WERI-Rb-1 (cell line): ENCODE measurements around the gene ULK4.

ENCODE experiments used
- DNase-seq: peaks from one replicate; pipeline ENCODE4 v3.0.0-alpha.2; 2020
- H3K27ac ChIP-seq: fragments of 250-450 bp; sonication (Bioruptor Pico); 2 replicates; pipeline ENCODE4 v1.5.1; 2020; ENCODE audit warnings: mild to moderate bottlenecking, moderate library complexity
- H3K27me3 ChIP-seq: fragments of 250-450 bp; sonication (Bioruptor Pico); 2 replicates; pipeline ENCODE4 v1.5.1; 2021; ENCODE audit warnings: mild to moderate bottlenecking, low read depth, moderate library complexity; ENCODE audit not compliant: insufficient read depth, severe bottlenecking
- H3K36me3 ChIP-seq: fragments of 250-450 bp; sonication (Bioruptor Pico); 2 replicates; pipeline ENCODE4 v1.5.1; 2020; ENCODE audit warnings: mild to moderate bottlenecking, moderate library complexity
- H3K4me3 ChIP-seq: 2 replicates; pipeline ENCODE4 v1.5.1; 2011; ENCODE audit warnings: low read depth, mild to moderate bottlenecking, control low read depth, low read length
- H3K9me3 ChIP-seq: fragments of 250-450 bp; sonication (Bioruptor Pico); 2 replicates; pipeline ENCODE4 v1.5.1; 2021; ENCODE audit warnings: mild to moderate bottlenecking, moderate library complexity; ENCODE audit not compliant: severe bottlenecking
- TF ChIP-seq, protein P1 (sequence below): IDR thresholded peaks from 2 replicates; pipeline ENCODE4 v1.5.1; 2011; ENCODE audit warnings: low read depth, mild to moderate bottlenecking, control low read depth, inconsistent platforms, low read length

The ULK4 gene

DNA sequence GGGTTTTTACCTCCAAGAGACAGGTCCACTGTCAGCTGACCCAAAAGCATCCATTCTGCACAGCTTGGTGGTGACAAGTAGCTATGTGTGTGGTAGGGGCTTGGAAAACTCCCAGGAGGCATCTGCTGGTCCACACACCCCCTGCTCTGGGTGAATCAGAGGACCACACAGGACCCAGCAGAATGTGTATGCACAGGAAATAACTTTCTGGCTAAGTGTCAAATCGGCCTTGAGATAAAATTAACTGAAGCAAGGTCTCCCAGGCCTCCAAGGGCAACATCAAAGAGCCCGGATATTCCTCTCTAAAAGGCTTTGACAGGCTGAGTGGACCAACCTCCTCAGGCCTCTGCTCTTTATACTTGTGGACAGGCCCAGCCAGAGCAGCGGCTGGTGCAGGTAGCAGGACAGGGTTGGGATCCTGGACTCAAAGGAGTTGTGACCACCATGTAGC lies 696.1 kb downstream of the ULK4 start:
- Histone ChIP-seq H3K9me3 (no peaks in the 10 kb centered on the region), H3K4me3 (no peak overlapping the region), H3K27me3 (no peaks in the 10 kb centered on the region), H3K36me3 (no peaks in the 10 kb centered on the region), H3K27ac (no peak overlapping the region)
- TF ChIP-seq, protein P1, sequence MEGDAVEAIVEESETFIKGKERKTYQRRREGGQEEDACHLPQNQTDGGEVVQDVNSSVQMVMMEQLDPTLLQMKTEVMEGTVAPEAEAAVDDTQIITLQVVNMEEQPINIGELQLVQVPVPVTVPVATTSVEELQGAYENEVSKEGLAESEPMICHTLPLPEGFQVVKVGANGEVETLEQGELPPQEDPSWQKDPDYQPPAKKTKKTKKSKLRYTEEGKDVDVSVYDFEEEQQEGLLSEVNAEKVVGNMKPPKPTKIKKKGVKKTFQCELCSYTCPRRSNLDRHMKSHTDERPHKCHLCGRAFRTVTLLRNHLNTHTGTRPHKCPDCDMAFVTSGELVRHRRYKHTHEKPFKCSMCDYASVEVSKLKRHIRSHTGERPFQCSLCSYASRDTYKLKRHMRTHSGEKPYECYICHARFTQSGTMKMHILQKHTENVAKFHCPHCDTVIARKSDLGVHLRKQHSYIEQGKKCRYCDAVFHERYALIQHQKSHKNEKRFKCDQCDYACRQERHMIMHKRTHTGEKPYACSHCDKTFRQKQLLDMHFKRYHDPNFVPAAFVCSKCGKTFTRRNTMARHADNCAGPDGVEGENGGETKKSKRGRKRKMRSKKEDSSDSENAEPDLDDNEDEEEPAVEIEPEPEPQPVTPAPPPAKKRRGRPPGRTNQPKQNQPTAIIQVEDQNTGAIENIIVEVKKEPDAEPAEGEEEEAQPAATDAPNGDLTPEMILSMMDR: no peak
- DNase-seq: no peak

DNA sequence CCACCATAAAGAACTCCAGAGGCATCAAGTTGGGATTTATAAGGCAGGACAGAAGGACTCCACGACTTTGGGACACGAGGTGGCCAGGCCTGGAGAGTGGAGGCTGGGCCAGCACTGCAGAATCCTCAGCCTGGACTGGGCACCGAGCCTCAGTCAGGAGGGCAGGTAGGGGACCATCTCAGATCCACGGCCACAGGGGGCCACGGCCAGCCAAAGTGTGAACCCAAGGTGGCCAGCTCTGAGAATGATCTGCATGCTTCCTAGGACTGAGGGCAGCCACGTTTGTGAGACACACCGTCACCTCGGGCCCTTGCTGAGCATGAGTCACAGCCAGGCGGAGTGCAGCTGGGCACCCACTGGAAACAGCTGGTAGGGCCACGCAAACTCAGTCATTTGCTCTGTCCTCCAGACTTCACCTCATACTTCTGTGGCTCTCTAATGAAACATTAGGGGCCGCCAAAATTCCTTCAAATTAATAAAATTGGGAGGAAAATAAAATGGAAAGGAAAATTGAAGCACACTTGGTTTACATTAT lies 696.8 kb downstream of the ULK4 start:
- H3K27ac ChIP-seq: no peak overlapping the region
- H3K36me3 ChIP-seq: no peaks in the 10 kb centered on the region
- no peak overlapping the region for H3K4me3 ChIP-seq
- H3K27me3 ChIP-seq: no peaks in the 10 kb centered on the region
- DNase-seq: no peak
- TF ChIP-seq, protein P1: no peak
- no peaks in the 10 kb centered on the region for H3K9me3 ChIP-seq

DNA sequence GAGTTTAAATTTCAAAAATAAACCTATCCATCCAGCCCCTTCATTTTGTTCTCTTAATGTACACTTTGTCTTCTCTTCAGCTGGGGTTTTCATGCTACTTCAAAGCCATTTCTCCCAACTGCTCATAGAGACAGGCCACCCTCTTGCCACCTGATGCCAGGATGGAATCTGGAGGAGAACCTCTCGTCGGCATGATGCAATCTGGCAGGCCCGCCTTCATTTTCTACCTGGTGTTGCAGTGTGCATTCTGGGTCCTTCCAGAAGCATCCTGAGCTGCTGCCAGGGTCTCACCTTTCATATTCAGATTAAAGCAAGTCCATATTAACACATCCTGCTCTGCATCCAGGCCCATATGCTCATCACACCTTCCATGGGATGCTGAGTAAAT lies 701.8 kb downstream of the ULK4 start:
- Histone ChIP-seq H3K4me3 (no peak overlapping the region), H3K27ac (no peak overlapping the region), H3K9me3 (no peaks in the 10 kb centered on the region), H3K27me3 (no peaks in the 10 kb centered on the region), H3K36me3 (no peaks in the 10 kb centered on the region)
- TF ChIP-seq, protein P1: no peak
- DNase-seq: no peak

- no peak for DNase-seq
- no peaks in the 10 kb centered on the region for H3K9me3 ChIP-seq
- H3K4me3 ChIP-seq: no peak overlapping the region
- TF ChIP-seq, protein P1: no peak
- H3K36me3 ChIP-seq: no peaks in the 10 kb centered on the region
- no peak overlapping the region for H3K27ac ChIP-seq
- H3K27me3 ChIP-seq: no peaks in the 10 kb centered on the region
Measured at GRCh38 chr3:41259449-41260062, 702.3 kb downstream of the ULK4 start.

- Histone ChIP-seq H3K27me3 (no peaks in the 10 kb centered on the region), H3K27ac (no peak overlapping the region), H3K4me3 (no peak overlapping the region), H3K9me3 (no peaks in the 10 kb centered on the region), H3K36me3 (no peaks in the 10 kb centered on the region)
- TF ChIP-seq, protein P1: no peak
- no peak for DNase-seq
Measured at GRCh38 chr3:41258239-41258800, 703.6 kb downstream of the ULK4 start.
